MCF 10A (cell line): ENCODE data around the gene TRAF2. TPM values are rescaled to one million over a fixed set of nuclear protein-coding genes. Genes with fewer than 3 reads are reported as not detected.
A peak's percentile ranks its signal among the peaks of the same experiment; 100 is the strongest.

ENCODE experiments used
- BruUV-seq: library from RNA; stranded (reverse); fragments of 400-500 nt; replicated peaks from 2 replicates; lab custom pipeline; 2021; lab: Mats Ljungman, UMichigan
- CTCF ChIA-PET: fragments of 300-600 bp; sonication (Branson Sonifier 250); formaldehyde crosslinking; extraction: SDS; loops from one replicate; lab custom pipeline; 2021; ENCODE audit warnings: antibody characterized with exemption, inconsistent platforms; lab: Yijun Ruan, JAX
- POLR2A ChIA-PET: fragments of 300-600, 350-650 bp; sonication (Branson Sonifier 250); formaldehyde crosslinking; extraction: SDS; loops from one replicate; lab custom pipeline; 2020; ENCODE audit warnings: antibody characterized with exemption, inconsistent platforms; lab: Yijun Ruan, JAX
- DNase-seq: peaks from one replicate; pipeline ENCODE4 v3.0.0-alpha.2; 2018; ENCODE audit not compliant: unreplicated experiment
- H3K27ac Mint-ChIP-seq: one replicate; pipeline ENCODE4 v1.8.0; 2022; ENCODE audit warnings: mild to moderate bottlenecking, low read depth, mixed read lengths; ENCODE audit not compliant: unreplicated experiment
- H3K27me3 Mint-ChIP-seq: one replicate; pipeline ENCODE4 v1.8.0; 2022; ENCODE audit warnings: mixed read lengths; ENCODE audit not compliant: insufficient read depth, unreplicated experiment
- H3K36me3 Mint-ChIP-seq: one replicate; pipeline ENCODE4 v1.8.0; 2022; ENCODE audit warnings: mild to moderate bottlenecking, moderate library complexity, mixed read lengths; ENCODE audit not compliant: insufficient read depth, unreplicated experiment
- H3K4me1 Mint-ChIP-seq: one replicate; pipeline ENCODE4 v1.8.0; 2022; ENCODE audit warnings: mixed read lengths; ENCODE audit not compliant: insufficient read depth, unreplicated experiment
- H3K4me3 Mint-ChIP-seq: one replicate; pipeline ENCODE4 v1.8.0; 2022; ENCODE audit warnings: mild to moderate bottlenecking, moderate library complexity, mixed read lengths; ENCODE audit not compliant: unreplicated experiment
- H3K9me3 Mint-ChIP-seq: one replicate; pipeline ENCODE4 v1.8.0; 2022; ENCODE audit warnings: mixed read lengths; ENCODE audit not compliant: unreplicated experiment
- CTCF ChIP-seq: fragments of 200-600 bp; IDR thresholded peaks from one replicate; pipeline ENCODE4 v1.8.0; 2022; ENCODE audit warnings: antibody characterized with exemption, mild to moderate bottlenecking; ENCODE audit not compliant: unreplicated experiment
- intact Hi-C: fragments of 100-400 bp; cut with micrococcal nuclease; formaldehyde crosslinking; loops from 2 replicates; pipeline ENCODE4 v1.14.1; 2022
- total RNA-seq: library from RNA; stranded (reverse); gene quantifications from 2 replicates; pipeline ENCODE4 v1.2.3, GENCODE V29; 2022

TRAF2 gene
- total RNA-seq, 1 experiment from 2014 or later: 14.1 TPM

GRCh38 chr9:136972743-136973142 lies 86.4 kb downstream of the TRAF2 start:
- ChIA-PET POLR2A (interaction anchor here (1.3 kb wide), 1 partner anchor 20 kb away, joined by 3 read pairs; the partner anchor contains the start of gene PAXX), CTCF (interaction anchor here (1.4 kb wide), 1 partner anchor 57 kb away, joined by 4 read pairs; no protein-coding TSS in a partner anchor)
- Mint-ChIP-seq H3K4me3 (no peak overlapping the region), H3K4me1 (peaks cover 7% of the 10 kb centered on the region), H3K9me3 (no peaks in the 10 kb centered on the region), H3K36me3 (no peaks in the 10 kb centered on the region), H3K27ac (no peak overlapping the region), H3K27me3 (no peaks in the 10 kb centered on the region)
- intact Hi-C loops: no loop called here
- no peak for TF ChIP-seq CTCF
- no TSS peak for BruUV-seq
- no peak for DNase-seq

- DNase-seq: no peak
- CTCF ChIA-PET: interaction anchor here (0.6 kb wide), 1 partner anchor 73 kb away, joined by 3 read pairs; no protein-coding TSS in a partner anchor
- peaks cover 7% of the 10 kb centered on the region for H3K4me1 Mint-ChIP-seq
- no peaks in the 10 kb centered on the region for H3K27me3 Mint-ChIP-seq
- no peaks in the 10 kb centered on the region for H3K9me3 Mint-ChIP-seq
- BruUV-seq: no TSS peak
- POLR2A ChIA-PET: no interaction called here
- H3K4me3 Mint-ChIP-seq: no peak overlapping the region
- no peak overlapping the region for H3K27ac Mint-ChIP-seq
- no peaks in the 10 kb centered on the region for H3K36me3 Mint-ChIP-seq
- no peak for TF ChIP-seq CTCF
- intact Hi-C loops: no loop called here
Measured at GRCh38 chr9:136973618-136974617, 87.6 kb downstream of the TRAF2 start.

GRCh38 chr9:136974817-136975535 lies 88.7 kb downstream of the TRAF2 start:
- no peaks in the 10 kb centered on the region for H3K9me3 Mint-ChIP-seq
- TF ChIP-seq CTCF: no peak
- POLR2A ChIA-PET: no interaction called here
- H3K4me3 Mint-ChIP-seq: no peak overlapping the region
- no TSS peak for BruUV-seq
- DNase-seq: peak; percentile 30
- no peaks in the 10 kb centered on the region for H3K36me3 Mint-ChIP-seq
- peaks cover 7% of the 10 kb centered on the region for H3K4me1 Mint-ChIP-seq
- no peaks in the 10 kb centered on the region for H3K27me3 Mint-ChIP-seq
- no peak overlapping the region for H3K27ac Mint-ChIP-seq
- intact Hi-C loops: no loop called here
- CTCF ChIA-PET: interaction anchor here (0.6 to 1.1 kb wide), 5 partner anchors 10 to 340 kb away, joined by 3 to 5 read pairs (median 3); no protein-coding TSS in a partner anchor

GRCh38 chr9:136975644-136976043 lies 89.3 kb downstream of the TRAF2 start:
- TF ChIP-seq CTCF: peak; percentile 3
- POLR2A ChIA-PET: no interaction called here
- CTCF ChIA-PET: interaction anchor here (0.7 to 1.1 kb wide), 4 partner anchors 11 to 341 kb away, joined by 3 to 5 read pairs (median 4); no protein-coding TSS in a partner anchor
- peaks cover 7% of the 10 kb centered on the region for H3K4me1 Mint-ChIP-seq
- H3K4me3 Mint-ChIP-seq: no peak overlapping the region
- no peaks in the 10 kb centered on the region for H3K36me3 Mint-ChIP-seq
- H3K27me3 Mint-ChIP-seq: no peaks in the 10 kb centered on the region
- no TSS peak for BruUV-seq
- intact Hi-C loops: no loop called here
- H3K27ac Mint-ChIP-seq: no peak overlapping the region
- no peak for DNase-seq
- no peaks in the 10 kb centered on the region for H3K9me3 Mint-ChIP-seq
